Thoracic aorta (tissue), 2 donors: ENCODE data around the gene SLC35G3. TPM values are rescaled to one million over a fixed set of nuclear protein-coding genes. Genes with fewer than 3 reads are reported as not detected.
"Not testable (repeated sequence)": the region's sequence is repeated elsewhere in the genome, so short reads cannot be mapped to it uniquely, and the experiment has no call there.

ENCODE experiments used
- ATAC-seq: fragments of 150-250 bp; one replicate; pipeline ENCODE4 v1.8.0; 2017; ENCODE audit warnings: low read depth; ENCODE audit not compliant: insufficient number of reproducible peaks, low FRiP score
- DNase-seq: peaks from one replicate; pipeline ENCODE4 v3.0.0-alpha.2; 2020; ENCODE audit warnings: low spot score
- H3K27ac ChIP-seq, 2 donors: fragments of 200-600 bp; sonication (generic); 1 replicate in 1 of 2; 2 replicates in 1 of 2; pipeline ENCODE4 v1.5.1; 2016; ENCODE audit warnings: mild to moderate bottlenecking in 2 of 2, moderate library complexity in 2 of 2
- H3K27me3 ChIP-seq: fragments of 200-600 bp; sonication (generic); replicated peaks from 2 replicates; pipeline ENCODE4 v1.6.0; 2016; ENCODE audit warnings: mild to moderate bottlenecking; ENCODE audit not compliant: insufficient read depth
- H3K36me3 ChIP-seq: fragments of 200-600 bp; sonication (generic); one replicate; pipeline ENCODE4 v1.5.1; 2016
- H3K4me1 ChIP-seq, 2 donors: fragments of 200-600 bp; sonication (generic); 1 replicate in 1 of 2; 2 replicates in 1 of 2; pipeline versions ENCODE4 v1.5.1 to v1.6.0; 2016; ENCODE audit warnings: low read depth in 2 of 2, mild to moderate bottlenecking in 1 of 2; ENCODE audit not compliant: control insufficient read depth in 1 of 2
- H3K4me3 ChIP-seq: fragments of 200-600 bp; sonication (generic); 2 replicates; pipeline ENCODE4 v1.5.1; 2016; ENCODE audit warnings: mild to moderate bottlenecking
- H3K9me3 ChIP-seq: fragments of 200-600 bp; sonication (generic); 2 replicates; pipeline ENCODE4 v1.5.1; 2016
- CTCF ChIP-seq: fragments of 200-600 bp; sonication (generic); IDR thresholded peaks from one replicate; pipeline ENCODE4 v1.5.1; 2019; ENCODE audit warnings: antibody characterized with exemption
- total RNA-seq, 2 donors: library from RNA; depleted of rRNA; stranded (reverse); fragments of >200 nt; gene quantifications; one replicate each; pipeline versions ENCODE4 v1.1.0 to v1.2.3, GENCODE V29; 2016

Gene SLC35G3
- total RNA-seq, 2 donors from 2014 or later: not detected

GRCh38 chr17:35152421-35153140, 41.6 kb downstream of the SLC35G3 start:
- Histone ChIP-seq H3K4me1 (no peaks in the 10 kb centered on the region), H3K27ac (no peak overlapping the region), H3K4me3 (no peak overlapping the region), H3K27me3 (no peaks in the 10 kb centered on the region), H3K36me3 (no peaks in the 10 kb centered on the region), H3K9me3 (no peaks in the 10 kb centered on the region)
- no peak for ATAC-seq
- DNase-seq: no peak
- no peak for TF ChIP-seq CTCF

- H3K36me3 ChIP-seq, ATAC-seq, H3K27ac ChIP-seq: not testable (repeated sequence)
Observed at GRCh38 chr17:35151080-35151479, 43.1 kb downstream of the SLC35G3 start.

GRCh38 chr17:35149941-35150340, 44.3 kb downstream of the SLC35G3 start:
- ATAC-seq (no peak), DNase-seq (no peak)
- H3K4me3 ChIP-seq: no peak overlapping the region
- H3K27me3 ChIP-seq: no peaks in the 10 kb centered on the region
- TF ChIP-seq CTCF: no peak
- no peaks in the 10 kb centered on the region for H3K36me3 ChIP-seq
- H3K9me3 ChIP-seq: no peaks in the 10 kb centered on the region
- no peaks in the 10 kb centered on the region for H3K4me1 ChIP-seq
- no peak overlapping the region for H3K27ac ChIP-seq

More at GRCh38 chr17:35151080-35151479, 43.1 kb downstream of the SLC35G3 start:
- H3K27me3 ChIP-seq, H3K9me3 ChIP-seq, H3K4me3 ChIP-seq, DNase-seq, H3K4me1 ChIP-seq: not testable (repeated sequence)

- Histone ChIP-seq H3K27ac (no peak overlapping the region), H3K27me3 (no peaks in the 10 kb centered on the region), H3K4me3 (no peak overlapping the region), H3K4me1 (no peaks in the 10 kb centered on the region), H3K9me3 (no peaks in the 10 kb centered on the region), H3K36me3 (no peaks in the 10 kb centered on the region)
- ATAC-seq (no peak), DNase-seq (no peak)
- no peak for TF ChIP-seq CTCF
Observed at GRCh38 chr17:35148144-35148543, 46.0 kb downstream of the SLC35G3 start.

GRCh38 chr17:35147375-35147905, 46.8 kb downstream of the SLC35G3 start, which contains the start of gene UNC45B:
Gene UNC45B (plus strand): TSS chr17:35147817. CDS start chr17:35148264, 447 bp downstream.
- TF ChIP-seq CTCF: no peak
- Histone ChIP-seq H3K9me3 (no peaks in the 10 kb centered on the region), H3K27ac (no peak within 1 kb of the TSS), H3K27me3 (no peaks in the 10 kb centered on the region), H3K4me1 (peaks cover 0 to 2% of the 10 kb centered on the region in 2 donors), H3K4me3 (no peak within 1 kb of the TSS), H3K36me3 (no peaks in the 10 kb centered on the region)
- DNase-seq: no peak
- no peak for ATAC-seq
